Stimulated activated CD8-positive, alpha-beta memory T cell treated with anti-CD3 and anti-CD28 coated beads, Interleukin-2, amount 100 ng/mL, for 1 hour (primary cell): ENCODE measurements around the gene ELMO1.

Source experiments
- DNase-seq, 2 donors: peaks; one replicate each; pipeline ENCODE4 v3.0.0-alpha.2; 2020; ENCODE audit warnings: low read depth in 2 of 2

ELMO1 gene

GRCh38 chr7:37218956-37219355, 229.7 kb downstream of the ELMO1 start:
- no peak for DNase-seq

GRCh38 chr7:37216923-37217322, 231.7 kb downstream of the ELMO1 start:
- DNase-seq = no peak

- no peak for DNase-seq
Measured at GRCh38 chr7:37216156-37216852, 232.4 kb downstream of the ELMO1 start.

- DNase-seq = no peak
Measured at GRCh38 chr7:37215290-37215923, 233.3 kb downstream of the ELMO1 start.

GRCh38 chr7:37212556-37212955, 236.1 kb downstream of the ELMO1 start:
- DNase-seq = no peak

- no peak for DNase-seq
Measured at GRCh38 chr7:37212051-37212450, 236.6 kb downstream of the ELMO1 start.

GRCh38 chr7:37211097-37211880, 237.4 kb downstream of the ELMO1 start:
- DNase-seq = no peak

- DNase-seq = no peak
Measured at GRCh38 chr7:37209195-37209594, 239.5 kb downstream of the ELMO1 start.

- no peak for DNase-seq
Measured at GRCh38 chr7:37208528-37208927, 240.1 kb downstream of the ELMO1 start.

GRCh38 chr7:37206192-37206591, 242.5 kb downstream of the ELMO1 start:
- no peak for DNase-seq

- no peak for DNase-seq
Measured at GRCh38 chr7:37205451-37205850, 243.2 kb downstream of the ELMO1 start.

- DNase-seq = no peak
Measured at GRCh38 chr7:37201876-37202198, 246.8 kb downstream of the ELMO1 start.

GRCh38 chr7:37201003-37201875, 247.4 kb downstream of the ELMO1 start:
- peak in 1 of 2 donors; percentile 9 for DNase-seq

- peak; percentile 55 to 62 for DNase-seq
Measured at GRCh38 chr7:37198906-37199485, 249.7 kb downstream of the ELMO1 start.

- DNase-seq = no peak
Measured at GRCh38 chr7:37198041-37198905, 250.4 kb downstream of the ELMO1 start.

GRCh38 chr7:37197108-37197507, 251.6 kb downstream of the ELMO1 start:
- no peak for DNase-seq

GRCh38 chr7:37196676-37197075, 252.0 kb downstream of the ELMO1 start:
- DNase-seq = no peak

- DNase-seq = no peak
Measured at GRCh38 chr7:37195388-37195787, 253.3 kb downstream of the ELMO1 start.

GRCh38 chr7:37194943-37195342, 253.7 kb downstream of the ELMO1 start:
- no peak for DNase-seq

- no peak for DNase-seq
Measured at GRCh38 chr7:37193775-37194135, 254.9 kb downstream of the ELMO1 start.
